ENCODE results near the gene PTPRM. TPM values are rescaled to one million over a fixed set of nuclear protein-coding genes. Genes with fewer than 3 reads are reported as not detected.

The PTPRM gene
- total RNA-seq, 1 experiment from 2014 or later: not detected

- ChIA-PET POLR2A (ENCODE audit: low non-redundant PET) (no interaction called here), CTCF (no interaction called here)
- H3K4me3 ChIP-seq (ENCODE audit: low read depth, low read length, poor library complexity, severe bottlenecking): no peak overlapping the region
- DNase-seq (ENCODE audit: low spot score): no peak
- TF ChIP-seq CTCF (conservative IDR thresholded peaks at IDR 0.05; ENCODE audit: low read depth, low read length) (no peak), EZH2 (IDR thresholded peaks at IDR 0.05; ENCODE audit: borderline replicate concordance, low read depth, low read length, poor library complexity, severe bottlenecking) (no peak)
- BruUV-seq (replicated peaks): no TSS peak
- intact Hi-C loops (cut with micrococcal nuclease; ENCODE audit: unreplicated experiment): no loop called here
- no peak overlapping the region for H3K27ac ChIP-seq (ENCODE audit: low read depth, low read length, poor library complexity, severe bottlenecking)
- H3K36me3 ChIP-seq (ENCODE audit: insufficient read depth, low read length, poor library complexity, severe bottlenecking): no peaks in the 10 kb centered on the region
- H3K9me3 ChIP-seq (ENCODE audit: low read depth, low read length, poor library complexity, severe bottlenecking): peaks cover 26% of the 10 kb centered on the region
- no peaks in the 10 kb centered on the region for H3K27me3 ChIP-seq (replicated peaks; ENCODE audit: insufficient read depth, low read depth, low read length, poor library complexity)
- H3K4me1 ChIP-seq (ENCODE audit: insufficient read depth, low read length, poor library complexity, severe bottlenecking): no peaks in the 10 kb centered on the region
Measured at GRCh38 chr18:7742224-7742623, 175.1 kb downstream of the PTPRM start.

- intact Hi-C loops (cut with micrococcal nuclease; ENCODE audit: unreplicated experiment): no loop called here
- H3K36me3 ChIP-seq (ENCODE audit: insufficient read depth, low read length, poor library complexity, severe bottlenecking): no peaks in the 10 kb centered on the region
- no peak for TF ChIP-seq EZH2 (IDR thresholded peaks at IDR 0.05; ENCODE audit: borderline replicate concordance, low read depth, low read length, poor library complexity, severe bottlenecking)
- TF ChIP-seq CTCF (conservative IDR thresholded peaks at IDR 0.05; ENCODE audit: low read depth, low read length): no peak
- DNase-seq (ENCODE audit: low spot score): no peak
- CTCF ChIA-PET: no interaction called here
- peaks cover 29% of the 10 kb centered on the region for H3K9me3 ChIP-seq (ENCODE audit: low read depth, low read length, poor library complexity, severe bottlenecking)
- no peaks in the 10 kb centered on the region for H3K27me3 ChIP-seq (replicated peaks; ENCODE audit: insufficient read depth, low read depth, low read length, poor library complexity)
- POLR2A ChIA-PET (ENCODE audit: low non-redundant PET): no interaction called here
- no TSS peak for BruUV-seq (replicated peaks)
- H3K27ac ChIP-seq (ENCODE audit: low read depth, low read length, poor library complexity, severe bottlenecking): no peak overlapping the region
- no peak overlapping the region for H3K4me3 ChIP-seq (ENCODE audit: low read depth, low read length, poor library complexity, severe bottlenecking)
- H3K4me1 ChIP-seq (ENCODE audit: insufficient read depth, low read length, poor library complexity, severe bottlenecking): no peaks in the 10 kb centered on the region
Measured at GRCh38 chr18:7743256-7743655, 176.1 kb downstream of the PTPRM start.

GRCh38 chr18:7746106-7746505 lies 179.0 kb downstream of the PTPRM start:
- CTCF ChIA-PET: no interaction called here
- H3K36me3 ChIP-seq (ENCODE audit: insufficient read depth, low read length, poor library complexity, severe bottlenecking): no peaks in the 10 kb centered on the region
- no peak for TF ChIP-seq CTCF (conservative IDR thresholded peaks at IDR 0.05; ENCODE audit: low read depth, low read length)
- TF ChIP-seq EZH2 (IDR thresholded peaks at IDR 0.05; ENCODE audit: borderline replicate concordance, low read depth, low read length, poor library complexity, severe bottlenecking): no peak

More at GRCh38 chr18:7746106-7746505, 179.0 kb downstream of the PTPRM start:
- intact Hi-C loops (cut with micrococcal nuclease; ENCODE audit: unreplicated experiment): no loop called here
- BruUV-seq (replicated peaks): no TSS peak
- no peak overlapping the region for H3K27ac ChIP-seq (ENCODE audit: low read depth, low read length, poor library complexity, severe bottlenecking)
- no peak for DNase-seq (ENCODE audit: low spot score)
- H3K4me1 ChIP-seq (ENCODE audit: insufficient read depth, low read length, poor library complexity, severe bottlenecking): no peaks in the 10 kb centered on the region
- no peak overlapping the region for H3K4me3 ChIP-seq (ENCODE audit: low read depth, low read length, poor library complexity, severe bottlenecking)
- no peaks in the 10 kb centered on the region for H3K27me3 ChIP-seq (replicated peaks; ENCODE audit: insufficient read depth, low read depth, low read length, poor library complexity)
- H3K9me3 ChIP-seq (ENCODE audit: low read depth, low read length, poor library complexity, severe bottlenecking): peaks cover 30% of the 10 kb centered on the region
- POLR2A ChIA-PET (ENCODE audit: low non-redundant PET): no interaction called here
